WERI-Rb-1 (cell line): Measurements from ENCODE around the gene MAGEB2.

ENCODE experiments used
- DNase-seq: peaks from one replicate; pipeline ENCODE4 v3.0.0-alpha.2; 2020
- H3K27ac ChIP-seq: fragments of 250-450 bp; sonication (Bioruptor Pico); 2 replicates; pipeline ENCODE4 v1.5.1; 2020; ENCODE audit warnings: mild to moderate bottlenecking, moderate library complexity
- H3K27me3 ChIP-seq: fragments of 250-450 bp; sonication (Bioruptor Pico); 2 replicates; pipeline ENCODE4 v1.5.1; 2021; ENCODE audit warnings: mild to moderate bottlenecking, low read depth, moderate library complexity; ENCODE audit not compliant: insufficient read depth, severe bottlenecking
- H3K36me3 ChIP-seq: fragments of 250-450 bp; sonication (Bioruptor Pico); 2 replicates; pipeline ENCODE4 v1.5.1; 2020; ENCODE audit warnings: mild to moderate bottlenecking, moderate library complexity
- H3K4me3 ChIP-seq: 2 replicates; pipeline ENCODE4 v1.5.1; 2011; ENCODE audit warnings: low read depth, mild to moderate bottlenecking, control low read depth, low read length
- H3K9me3 ChIP-seq: fragments of 250-450 bp; sonication (Bioruptor Pico); 2 replicates; pipeline ENCODE4 v1.5.1; 2021; ENCODE audit warnings: mild to moderate bottlenecking, moderate library complexity; ENCODE audit not compliant: severe bottlenecking
- TF ChIP-seq, protein P1 (sequence below): IDR thresholded peaks from 2 replicates; pipeline ENCODE4 v1.5.1; 2011; ENCODE audit warnings: low read depth, mild to moderate bottlenecking, control low read depth, inconsistent platforms, low read length

The MAGEB2 gene

GRCh38 chrX:30196322-30196721, 19.0 kb upstream of the MAGEB2 start:
- no peak overlapping the region for H3K4me3 ChIP-seq
- no peaks in the 10 kb centered on the region for H3K36me3 ChIP-seq
- H3K9me3 ChIP-seq, result no peaks in the 10 kb centered on the region
- no peak for DNase-seq
- no peak overlapping the region for H3K27ac ChIP-seq
- TF ChIP-seq, protein P1, sequence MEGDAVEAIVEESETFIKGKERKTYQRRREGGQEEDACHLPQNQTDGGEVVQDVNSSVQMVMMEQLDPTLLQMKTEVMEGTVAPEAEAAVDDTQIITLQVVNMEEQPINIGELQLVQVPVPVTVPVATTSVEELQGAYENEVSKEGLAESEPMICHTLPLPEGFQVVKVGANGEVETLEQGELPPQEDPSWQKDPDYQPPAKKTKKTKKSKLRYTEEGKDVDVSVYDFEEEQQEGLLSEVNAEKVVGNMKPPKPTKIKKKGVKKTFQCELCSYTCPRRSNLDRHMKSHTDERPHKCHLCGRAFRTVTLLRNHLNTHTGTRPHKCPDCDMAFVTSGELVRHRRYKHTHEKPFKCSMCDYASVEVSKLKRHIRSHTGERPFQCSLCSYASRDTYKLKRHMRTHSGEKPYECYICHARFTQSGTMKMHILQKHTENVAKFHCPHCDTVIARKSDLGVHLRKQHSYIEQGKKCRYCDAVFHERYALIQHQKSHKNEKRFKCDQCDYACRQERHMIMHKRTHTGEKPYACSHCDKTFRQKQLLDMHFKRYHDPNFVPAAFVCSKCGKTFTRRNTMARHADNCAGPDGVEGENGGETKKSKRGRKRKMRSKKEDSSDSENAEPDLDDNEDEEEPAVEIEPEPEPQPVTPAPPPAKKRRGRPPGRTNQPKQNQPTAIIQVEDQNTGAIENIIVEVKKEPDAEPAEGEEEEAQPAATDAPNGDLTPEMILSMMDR, result no peak
- H3K27me3 ChIP-seq, result peaks cover 12% of the 10 kb centered on the region

DNA sequence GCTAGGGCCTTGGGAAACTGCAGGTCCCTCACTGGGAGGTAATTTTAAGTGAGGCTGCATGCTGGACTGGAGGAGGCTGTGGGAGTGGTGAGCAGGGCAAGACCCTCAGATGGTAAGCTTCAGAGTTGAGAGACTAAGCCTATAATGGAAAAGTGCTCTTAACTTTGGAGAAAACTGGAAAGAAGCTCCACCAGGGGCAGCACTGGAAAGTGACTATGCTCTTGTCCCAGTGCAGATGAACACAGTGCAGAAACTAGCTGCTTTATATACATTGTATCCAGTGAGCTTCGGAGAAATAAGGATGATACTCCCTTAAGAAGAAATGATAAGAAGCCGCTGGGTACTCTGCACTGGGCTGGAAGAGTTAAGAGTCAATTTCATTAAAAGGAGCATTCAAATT, 3.2 kb upstream of the MAGEB2 start:
- Histone ChIP-seq H3K27me3 (peaks cover 2% of the 10 kb centered on the region), H3K9me3 (no peaks in the 10 kb centered on the region), H3K4me3 (no peak overlapping the region), H3K36me3 (no peaks in the 10 kb centered on the region), H3K27ac (no peak overlapping the region)
- TF ChIP-seq, protein P1, result no peak
- no peak for DNase-seq

DNA sequence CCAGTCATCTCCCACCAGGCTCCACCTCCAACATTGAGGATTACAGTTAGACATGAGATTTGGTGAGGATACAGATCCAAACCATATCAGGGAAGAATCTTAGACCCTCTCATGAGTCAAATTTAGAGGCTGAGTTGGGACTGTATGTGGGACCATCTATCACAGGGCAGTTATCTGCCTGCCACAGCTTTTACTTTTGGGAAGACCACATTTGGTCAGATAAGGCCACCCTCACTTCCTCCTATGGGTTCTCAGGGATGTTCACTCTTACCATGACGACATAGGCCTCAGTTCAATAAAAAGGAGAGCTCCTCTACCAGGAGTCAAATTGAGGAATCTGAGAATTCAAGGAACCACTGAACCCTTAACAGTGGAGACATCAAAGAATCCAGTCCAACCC, 2.1 kb downstream of the MAGEB2 start:
- TF ChIP-seq, protein P1, result no peak
- no peaks in the 10 kb centered on the region for H3K36me3 ChIP-seq
- no peak overlapping the region for H3K27ac ChIP-seq
- H3K27me3 ChIP-seq, result peaks cover 6% of the 10 kb centered on the region
- H3K9me3 ChIP-seq, result no peaks in the 10 kb centered on the region
- no peak for DNase-seq
- H3K4me3 ChIP-seq, result no peak overlapping the region

DNA sequence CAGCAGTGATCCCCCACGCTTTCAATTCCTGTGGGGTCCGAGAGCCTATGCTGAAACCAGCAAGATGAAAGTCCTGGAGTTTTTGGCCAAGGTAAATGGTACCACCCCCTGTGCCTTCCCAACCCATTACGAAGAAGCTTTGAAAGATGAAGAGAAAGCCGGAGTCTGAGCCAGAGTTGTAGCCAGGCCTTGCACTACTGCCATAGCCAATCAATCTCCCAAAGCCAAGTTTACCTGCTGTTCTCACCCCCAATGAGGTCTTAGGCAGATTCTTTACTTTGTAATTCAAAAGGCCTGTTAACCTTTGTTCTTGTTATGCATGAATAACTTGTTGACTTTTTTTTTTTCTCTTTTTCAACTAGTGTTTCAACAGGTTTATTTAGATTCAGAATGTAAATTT, 4.0 kb downstream of the MAGEB2 start:
- H3K4me3 ChIP-seq, result no peak overlapping the region
- no peaks in the 10 kb centered on the region for H3K9me3 ChIP-seq
- H3K27ac ChIP-seq, result no peak overlapping the region
- TF ChIP-seq, protein P1, result no peak
- H3K27me3 ChIP-seq, result peaks cover 6% of the 10 kb centered on the region
- no peak for DNase-seq
- H3K36me3 ChIP-seq, result no peaks in the 10 kb centered on the region

DNA sequence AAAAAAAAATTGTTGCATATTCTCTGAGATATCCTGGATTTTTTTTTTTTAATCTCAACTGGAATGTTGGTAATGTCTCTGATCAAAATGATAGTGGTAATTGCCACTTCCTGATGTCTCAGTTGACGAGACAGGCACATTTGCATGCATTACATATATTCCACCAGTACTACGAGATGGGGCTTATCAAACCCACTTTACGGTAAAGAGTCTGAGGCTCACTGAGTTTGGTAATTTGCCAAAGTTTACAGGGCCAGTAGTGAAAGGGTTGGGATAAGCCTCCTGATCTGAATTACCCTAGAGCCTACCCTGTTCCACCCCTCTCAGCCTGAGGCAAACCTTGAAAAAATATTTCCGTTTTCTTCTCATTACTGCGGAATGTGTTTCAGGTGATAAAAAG, 5.3 kb downstream of the MAGEB2 start:
- Histone ChIP-seq H3K27ac (no peak overlapping the region), H3K9me3 (no peaks in the 10 kb centered on the region), H3K36me3 (no peaks in the 10 kb centered on the region), H3K4me3 (no peak overlapping the region), H3K27me3 (peaks cover 3% of the 10 kb centered on the region)
- TF ChIP-seq, protein P1, result no peak
- DNase-seq, result no peak

- peaks cover 6% of the 10 kb centered on the region for H3K27me3 ChIP-seq
- no peak overlapping the region for H3K27ac ChIP-seq
- TF ChIP-seq, protein P1, result no peak
- DNase-seq, result no peak
- no peaks in the 10 kb centered on the region for H3K9me3 ChIP-seq
- no peaks in the 10 kb centered on the region for H3K36me3 ChIP-seq
- no peak overlapping the region for H3K4me3 ChIP-seq
These were observed 9.2 kb downstream of the MAGEB2 start for GRCh38 chrX:30224536-30224935.
